ENCODE measurements around the gene ASPSCR1. TPM values are rescaled to one million over a fixed set of nuclear protein-coding genes. Genes with fewer than 3 reads are reported as not detected.
A peak's percentile ranks its signal among the peaks of the same experiment; 100 is the strongest.

ASPSCR1 gene
- total RNA-seq, 1 experiment from 2014 or later = 51.0 TPM

DNA sequence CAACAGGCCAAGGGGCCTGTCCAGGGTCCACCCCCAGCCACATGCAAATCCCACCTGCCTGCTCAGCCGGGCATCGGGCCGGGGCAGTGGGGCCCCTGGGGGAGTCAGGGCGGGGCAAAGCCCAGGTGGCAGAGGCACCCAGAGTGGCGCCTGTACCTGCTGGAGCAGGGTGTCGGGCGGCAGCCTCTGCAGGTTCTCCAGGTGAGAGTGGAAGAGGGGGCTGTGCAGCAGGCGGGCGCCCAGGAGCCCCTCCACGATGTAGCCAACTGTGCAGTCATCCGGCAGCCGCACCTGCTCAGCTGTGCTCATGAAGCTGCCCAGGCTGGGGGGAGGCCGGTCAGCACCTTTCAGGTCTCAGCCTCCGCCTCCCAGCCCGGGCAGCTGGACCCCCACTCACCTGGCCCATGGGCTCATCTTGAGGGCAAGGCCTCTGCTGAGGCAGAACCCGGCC, 72.1 kb downstream of the ASPSCR1 start:
- TF ChIP-seq, protein P1, sequence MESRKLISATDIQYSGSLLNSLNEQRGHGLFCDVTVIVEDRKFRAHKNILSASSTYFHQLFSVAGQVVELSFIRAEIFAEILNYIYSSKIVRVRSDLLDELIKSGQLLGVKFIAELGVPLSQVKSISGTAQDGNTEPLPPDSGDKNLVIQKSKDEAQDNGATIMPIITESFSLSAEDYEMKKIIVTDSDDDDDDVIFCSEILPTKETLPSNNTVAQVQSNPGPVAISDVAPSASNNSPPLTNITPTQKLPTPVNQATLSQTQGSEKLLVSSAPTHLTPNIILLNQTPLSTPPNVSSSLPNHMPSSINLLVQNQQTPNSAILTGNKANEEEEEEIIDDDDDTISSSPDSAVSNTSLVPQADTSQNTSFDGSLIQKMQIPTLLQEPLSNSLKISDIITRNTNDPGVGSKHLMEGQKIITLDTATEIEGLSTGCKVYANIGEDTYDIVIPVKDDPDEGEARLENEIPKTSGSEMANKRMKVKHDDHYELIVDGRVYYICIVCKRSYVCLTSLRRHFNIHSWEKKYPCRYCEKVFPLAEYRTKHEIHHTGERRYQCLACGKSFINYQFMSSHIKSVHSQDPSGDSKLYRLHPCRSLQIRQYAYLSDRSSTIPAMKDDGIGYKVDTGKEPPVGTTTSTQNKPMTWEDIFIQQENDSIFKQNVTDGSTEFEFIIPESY (IDR thresholded peaks at IDR 0.05; ENCODE audit: extremely low read depth, insufficient replicate concordance, low read length) = no peak
- TF ChIP-seq, protein P2, sequence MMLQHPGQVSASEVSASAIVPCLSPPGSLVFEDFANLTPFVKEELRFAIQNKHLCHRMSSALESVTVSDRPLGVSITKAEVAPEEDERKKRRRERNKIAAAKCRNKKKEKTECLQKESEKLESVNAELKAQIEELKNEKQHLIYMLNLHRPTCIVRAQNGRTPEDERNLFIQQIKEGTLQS (IDR thresholded peaks at IDR 0.05) = no peak
- TF ChIP-seq ZFX (IDR thresholded peaks at IDR 0.05) (no peak), JUND (IDR thresholded peaks at IDR 0.05) (no peak), EZH2 (IDR thresholded peaks at IDR 0.05) (no peak), ZNF274 (IDR thresholded peaks at IDR 0.05; ENCODE audit: low read depth, low read length) (no peak), CBX3 (IDR thresholded peaks at IDR 0.05; ENCODE audit: low read depth) (no peak), ELF1 (IDR thresholded peaks at IDR 0.05; ENCODE audit: borderline replicate concordance, low read depth) (no peak), POLR2AphosphoS5 (IDR thresholded peaks at IDR 0.05; ENCODE audit: low read depth, low read length) (no peak), EZH2phosphoT487 (IDR thresholded peaks at IDR 0.05; ENCODE audit: borderline replicate concordance) (no peak), SRF (IDR thresholded peaks at IDR 0.05; ENCODE audit: low read depth) (no peak), TCF7L2 (IDR thresholded peaks at IDR 0.05; ENCODE audit: borderline replicate concordance, extremely low read depth, insufficient read depth, insufficient read length) (no peak)
- TF ChIP-seq, protein P3, sequence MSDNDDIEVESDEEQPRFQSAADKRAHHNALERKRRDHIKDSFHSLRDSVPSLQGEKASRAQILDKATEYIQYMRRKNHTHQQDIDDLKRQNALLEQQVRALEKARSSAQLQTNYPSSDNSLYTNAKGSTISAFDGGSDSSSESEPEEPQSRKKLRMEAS (IDR thresholded peaks at IDR 0.05) = no peak
- TF ChIP-seq, protein P4, sequence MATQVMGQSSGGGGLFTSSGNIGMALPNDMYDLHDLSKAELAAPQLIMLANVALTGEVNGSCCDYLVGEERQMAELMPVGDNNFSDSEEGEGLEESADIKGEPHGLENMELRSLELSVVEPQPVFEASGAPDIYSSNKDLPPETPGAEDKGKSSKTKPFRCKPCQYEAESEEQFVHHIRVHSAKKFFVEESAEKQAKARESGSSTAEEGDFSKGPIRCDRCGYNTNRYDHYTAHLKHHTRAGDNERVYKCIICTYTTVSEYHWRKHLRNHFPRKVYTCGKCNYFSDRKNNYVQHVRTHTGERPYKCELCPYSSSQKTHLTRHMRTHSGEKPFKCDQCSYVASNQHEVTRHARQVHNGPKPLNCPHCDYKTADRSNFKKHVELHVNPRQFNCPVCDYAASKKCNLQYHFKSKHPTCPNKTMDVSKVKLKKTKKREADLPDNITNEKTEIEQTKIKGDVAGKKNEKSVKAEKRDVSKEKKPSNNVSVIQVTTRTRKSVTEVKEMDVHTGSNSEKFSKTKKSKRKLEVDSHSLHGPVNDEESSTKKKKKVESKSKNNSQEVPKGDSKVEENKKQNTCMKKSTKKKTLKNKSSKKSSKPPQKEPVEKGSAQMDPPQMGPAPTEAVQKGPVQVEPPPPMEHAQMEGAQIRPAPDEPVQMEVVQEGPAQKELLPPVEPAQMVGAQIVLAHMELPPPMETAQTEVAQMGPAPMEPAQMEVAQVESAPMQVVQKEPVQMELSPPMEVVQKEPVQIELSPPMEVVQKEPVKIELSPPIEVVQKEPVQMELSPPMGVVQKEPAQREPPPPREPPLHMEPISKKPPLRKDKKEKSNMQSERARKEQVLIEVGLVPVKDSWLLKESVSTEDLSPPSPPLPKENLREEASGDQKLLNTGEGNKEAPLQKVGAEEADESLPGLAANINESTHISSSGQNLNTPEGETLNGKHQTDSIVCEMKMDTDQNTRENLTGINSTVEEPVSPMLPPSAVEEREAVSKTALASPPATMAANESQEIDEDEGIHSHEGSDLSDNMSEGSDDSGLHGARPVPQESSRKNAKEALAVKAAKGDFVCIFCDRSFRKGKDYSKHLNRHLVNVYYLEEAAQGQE (IDR thresholded peaks at IDR 0.05; ENCODE audit: low read depth) = no peak
- TF ChIP-seq, protein P5, sequence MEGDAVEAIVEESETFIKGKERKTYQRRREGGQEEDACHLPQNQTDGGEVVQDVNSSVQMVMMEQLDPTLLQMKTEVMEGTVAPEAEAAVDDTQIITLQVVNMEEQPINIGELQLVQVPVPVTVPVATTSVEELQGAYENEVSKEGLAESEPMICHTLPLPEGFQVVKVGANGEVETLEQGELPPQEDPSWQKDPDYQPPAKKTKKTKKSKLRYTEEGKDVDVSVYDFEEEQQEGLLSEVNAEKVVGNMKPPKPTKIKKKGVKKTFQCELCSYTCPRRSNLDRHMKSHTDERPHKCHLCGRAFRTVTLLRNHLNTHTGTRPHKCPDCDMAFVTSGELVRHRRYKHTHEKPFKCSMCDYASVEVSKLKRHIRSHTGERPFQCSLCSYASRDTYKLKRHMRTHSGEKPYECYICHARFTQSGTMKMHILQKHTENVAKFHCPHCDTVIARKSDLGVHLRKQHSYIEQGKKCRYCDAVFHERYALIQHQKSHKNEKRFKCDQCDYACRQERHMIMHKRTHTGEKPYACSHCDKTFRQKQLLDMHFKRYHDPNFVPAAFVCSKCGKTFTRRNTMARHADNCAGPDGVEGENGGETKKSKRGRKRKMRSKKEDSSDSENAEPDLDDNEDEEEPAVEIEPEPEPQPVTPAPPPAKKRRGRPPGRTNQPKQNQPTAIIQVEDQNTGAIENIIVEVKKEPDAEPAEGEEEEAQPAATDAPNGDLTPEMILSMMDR (IDR thresholded peaks at IDR 0.05 in 2 of 3, conservative IDR thresholded peaks at IDR 0.05 in 1 of 3; ENCODE audit: borderline replicate concordance in 1 of 3, insufficient read depth in 1 of 3, low read depth in 2 of 3, low read length in 2 of 3) = no peak
- no peaks in the 10 kb centered on the region for H4K20me1 ChIP-seq (ENCODE audit: insufficient read depth)
- BruUV-seq (replicated peaks) = no TSS peak
- ATAC-seq (no peak), DNase-seq (ENCODE audit: low read depth, low spot score) (no peak)
- ChIA-PET RAD21 (ENCODE audit: low non-redundant PET in 1 of 2, low total read pairs in 2 of 2, uncharacterized antibody in 2 of 2, unreplicated experiment in 2 of 2) (no interaction called here), POLR2A (no interaction called here), CTCF (no interaction called here)
- H3K4me2 ChIP-seq (ENCODE audit: low read length) = peak overlapping the region; percentile 100
- H3K79me2 ChIP-seq (ENCODE audit: insufficient read depth, low read length) = peaks cover 36% of the 10 kb centered on the region
- intact Hi-C loops (cut with micrococcal nuclease) = no loop called here
- peaks cover 7 to 19% of the 10 kb centered on the region in 2 experiments; a peak in 2 of 4 replicates for H3K36me3 ChIP-seq (ENCODE audit: control insufficient read depth in 1 of 2, insufficient read depth in 2 of 2, low read length in 2 of 2)
- H3K4me1 ChIP-seq (ENCODE audit: control insufficient read depth in 1 of 2, insufficient read depth in 2 of 2, low read length in 2 of 2) = peaks cover 13 to 24% of the 10 kb centered on the region in 2 experiments; a peak in 3 of 4 replicates
- H3K27ac ChIP-seq (ENCODE audit: low read depth, low read length) = peak overlapping the region; percentile 81; the same call in 1 of the 2 replicates
- H3K9ac ChIP-seq (ENCODE audit: low read length) = no peak overlapping the region
- H3K9me2 ChIP-seq (ENCODE audit: insufficient read depth) = no peaks in the 10 kb centered on the region
- no peaks in the 10 kb centered on the region for H3K27me3 ChIP-seq (ENCODE audit: insufficient read depth, low read length)
- H3K9me3 ChIP-seq (ENCODE audit: control insufficient read depth in 1 of 2, insufficient read depth in 1 of 2, low read depth in 1 of 2, low read length in 2 of 2) = no peaks in the 10 kb centered on the region
- no peak overlapping the region for H2AFZ ChIP-seq (ENCODE audit: low read depth, low read length, poor library complexity, severe bottlenecking)
- H3K4me3 ChIP-seq (replicated peaks in 1 of 2; ENCODE audit: low read depth in 1 of 2, low read length in 2 of 2) = no peak overlapping the region

Data from HCT116 (cell line).